GM23338 (cell line): ENCODE data around the gene ZNF469.

Experiments used
- CTCF ChIP-seq, 2 experiments: fragments of 200-600 bp in 1 of 2; sonication (generic) in 1 of 2; conservative IDR thresholded peaks; 2 replicates each; pipeline versions ENCODE4 v1.5.1 to v1.6.1; 2016 to 2017; ENCODE audit warnings: antibody characterized with exemption in 2 of 2, low read depth in 2 of 2, mild to moderate bottlenecking in 2 of 2, moderate library complexity in 1 of 2
- EZH2 ChIP-seq: fragments of 200-600 bp; sonication (generic); IDR thresholded peaks from one replicate; pipeline ENCODE4 v1.8.0; 2017; ENCODE audit warnings: antibody characterized with exemption, mild to moderate bottlenecking, low read depth; ENCODE audit not compliant: unreplicated experiment
- EZH2phosphoT487 ChIP-seq: fragments of 200-600 bp; sonication (generic); IDR thresholded peaks from one replicate; pipeline ENCODE4 v1.8.1; 2018; ENCODE audit warnings: antibody characterized with exemption; ENCODE audit not compliant: unreplicated experiment
- POLR2AphosphoS5 ChIP-seq: IDR thresholded peaks from 2 replicates; pipeline ENCODE4 v1.6.1; 2016; ENCODE audit warnings: antibody characterized with exemption, low read depth
- REST ChIP-seq: IDR thresholded peaks from one replicate; pipeline ENCODE4 v1.6.1; 2018; ENCODE audit warnings: antibody characterized with exemption; ENCODE audit not compliant: unreplicated experiment
- ZNF114 ChIP-seq: fragments of 250-450 bp; sonication (Bioruptor Pico); IDR thresholded peaks from 2 replicates; pipeline ENCODE4 v1.5.0; 2020; ENCODE audit warnings: mild to moderate bottlenecking, moderate library complexity

GRCh38 chr16:88430524-88431446 is 48.0 kb downstream of the ZNF469 start:
- no peak for TF ChIP-seq CTCF (conservative IDR thresholded peaks at IDR 0.05; ENCODE audit: low read depth in 2 of 2)
- no peak for TF ChIP-seq EZH2
- TF ChIP-seq ZNF114 (CRISPR knock-in tag) = no peak
- TF ChIP-seq POLR2AphosphoS5 = no peak
- no peak for TF ChIP-seq EZH2phosphoT487
- no peak for TF ChIP-seq REST
